Ramos (cell line): ENCODE data around the gene AHRR.
"Not testable (repeated sequence)": the region's sequence is repeated elsewhere in the genome, so short reads cannot be mapped to it uniquely, and the experiment has no call there.

ENCODE experiments used
- in situ Hi-C: fragments of 300-500 bp; cut with MboI; formaldehyde crosslinking; loops from one replicate; pipeline ENCODE4 v1.14.3; 2022; ENCODE audit warnings: low sequenced_read_pairs; ENCODE audit not compliant: unreplicated experiment

The AHRR gene

GRCh38 chr5:321230-321725 lies at the start of gene AHRR:
AHRR (plus strand) TSS chr5:321714; CDS start chr5:343903, 22,189 bp downstream.
- in situ Hi-C loops, result no loop called here

- in situ Hi-C loops, result not testable (repeated sequence)
Observed at GRCh38 chr5:271828-272167, 49.7 kb upstream of the AHRR start.

- in situ Hi-C loops, result not testable (repeated sequence)
Observed at GRCh38 chr5:273091-273490, 48.4 kb upstream of the AHRR start.

DNA sequence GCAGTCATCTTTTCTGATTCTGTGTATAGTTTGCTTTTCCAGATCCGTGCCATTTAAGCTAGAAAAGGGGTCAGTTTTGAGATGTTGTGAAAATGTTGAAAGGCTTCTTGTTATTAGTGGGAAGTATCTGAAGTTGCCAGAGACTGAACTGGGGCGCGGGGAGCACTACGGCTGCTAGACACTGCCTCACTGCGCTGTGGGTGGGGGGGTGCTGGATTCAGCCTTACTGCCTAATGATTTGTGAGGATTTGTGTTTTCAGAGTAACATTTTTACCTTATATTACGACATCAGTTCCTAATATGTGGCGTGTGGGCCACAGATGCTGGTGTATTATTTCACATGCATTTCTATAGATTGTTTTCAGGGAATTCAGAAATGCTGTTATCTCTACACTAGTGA lies 48.0 kb upstream of the AHRR start:
- in situ Hi-C loops, result not testable (repeated sequence)

DNA sequence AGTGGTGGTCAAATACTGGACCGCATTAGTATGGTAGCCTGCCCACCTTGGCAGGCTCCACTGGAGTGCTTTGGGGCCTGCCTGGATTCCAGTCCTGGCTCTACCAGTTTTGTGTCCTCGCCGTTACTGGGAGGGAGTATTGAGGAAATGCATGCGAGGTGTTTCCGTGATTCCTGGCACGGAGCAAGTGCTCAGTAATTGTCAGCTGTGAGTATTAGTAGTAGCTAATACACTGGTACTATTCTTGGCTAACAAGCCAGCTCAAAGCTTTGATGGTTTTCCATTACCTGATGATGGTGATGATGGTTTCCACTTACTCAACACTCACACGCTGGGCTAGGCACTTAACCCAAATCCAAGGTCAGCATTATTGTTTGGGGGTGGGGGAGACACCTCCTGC lies 47.2 kb upstream of the AHRR start:
- in situ Hi-C loops, result not testable (repeated sequence)

GRCh38 chr5:278646-279045 lies 42.9 kb upstream of the AHRR start:
- in situ Hi-C loops, result no loop called here

DNA sequence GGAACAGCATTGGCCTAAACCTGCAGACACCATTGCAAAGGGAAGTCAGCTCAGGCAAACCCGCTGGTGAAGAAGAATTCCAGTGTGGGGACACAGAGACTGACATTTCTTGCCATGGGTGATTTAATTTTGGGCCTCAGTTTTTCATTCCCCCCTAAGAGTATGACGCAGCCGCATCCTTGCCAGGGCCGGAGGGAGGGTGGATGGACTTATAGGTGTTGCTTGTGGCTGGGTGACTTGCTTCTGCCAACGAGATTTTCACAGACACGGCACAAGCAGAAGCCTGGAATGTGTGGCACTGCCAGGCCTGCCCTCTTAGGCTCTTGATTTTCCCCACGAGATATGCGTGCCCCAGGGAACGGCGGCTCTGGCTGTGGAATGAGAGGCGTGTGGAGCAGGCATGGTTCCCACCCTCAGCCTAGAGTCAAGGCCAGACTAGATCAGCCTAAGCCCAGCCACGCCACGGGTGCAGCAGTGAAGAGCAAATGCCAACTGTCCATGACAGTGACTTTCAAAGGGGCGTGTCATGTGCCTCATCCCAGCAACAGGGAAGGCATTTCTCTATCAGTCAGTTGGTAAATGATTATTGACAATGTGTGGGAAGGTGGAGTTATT lies 42.4 kb upstream of the AHRR start:
- in situ Hi-C loops, result not testable (repeated sequence)

DNA sequence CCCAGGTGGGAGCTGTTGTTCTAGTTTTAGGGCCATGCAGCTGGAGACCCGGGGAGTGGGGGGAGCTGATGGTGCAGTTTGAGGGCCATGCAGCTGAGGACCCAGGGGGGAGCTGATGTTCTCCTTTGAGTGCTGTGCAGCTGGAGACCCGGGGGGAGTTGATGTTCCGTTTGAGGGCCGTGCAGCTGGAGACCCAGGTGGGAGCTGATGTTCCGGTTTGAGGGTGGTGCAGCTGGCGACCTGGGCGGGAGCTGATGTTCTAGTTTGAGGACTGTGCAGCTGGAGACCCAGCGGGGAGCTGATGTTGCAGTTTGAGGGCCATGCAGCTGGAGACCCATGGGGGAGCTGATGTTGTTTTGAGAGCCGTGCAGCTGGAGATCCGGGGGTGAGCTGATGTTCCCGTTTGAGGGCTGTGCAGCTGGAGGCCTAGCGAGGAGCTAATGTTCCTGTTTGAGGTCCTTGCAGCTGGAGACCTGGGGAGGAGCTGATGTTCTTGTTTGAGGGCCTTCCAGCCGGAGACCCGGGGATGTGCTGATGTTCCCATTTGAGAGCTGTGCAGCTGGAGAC lies 35.4 kb upstream of the AHRR start:
- in situ Hi-C loops, result no loop called here

GRCh38 chr5:290200-290599 lies 31.3 kb upstream of the AHRR start:
- in situ Hi-C loops, result not testable (repeated sequence)

GRCh38 chr5:291345-291744 lies 30.2 kb upstream of the AHRR start:
- in situ Hi-C loops, result not testable (repeated sequence)

DNA sequence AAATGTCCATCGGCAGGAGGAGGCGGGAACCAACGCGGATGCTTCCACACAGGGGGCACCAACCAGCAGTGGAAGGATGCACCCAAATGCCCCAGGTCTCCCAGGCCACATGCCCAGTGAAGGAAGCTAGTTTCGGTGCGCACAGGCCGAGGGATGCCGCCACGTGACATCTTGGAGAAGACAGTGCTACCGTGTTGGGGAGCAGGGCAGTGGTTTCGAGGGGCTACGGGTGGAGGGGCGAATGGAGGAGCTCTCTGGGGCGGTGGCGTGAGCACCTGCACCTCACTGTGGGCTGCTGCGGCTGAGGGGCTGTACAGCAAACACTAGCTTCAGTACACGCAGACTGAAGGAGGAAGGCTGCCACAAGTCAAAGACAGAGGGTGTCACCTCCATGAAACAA lies 26.7 kb upstream of the AHRR start:
- in situ Hi-C loops, result not testable (repeated sequence)

DNA sequence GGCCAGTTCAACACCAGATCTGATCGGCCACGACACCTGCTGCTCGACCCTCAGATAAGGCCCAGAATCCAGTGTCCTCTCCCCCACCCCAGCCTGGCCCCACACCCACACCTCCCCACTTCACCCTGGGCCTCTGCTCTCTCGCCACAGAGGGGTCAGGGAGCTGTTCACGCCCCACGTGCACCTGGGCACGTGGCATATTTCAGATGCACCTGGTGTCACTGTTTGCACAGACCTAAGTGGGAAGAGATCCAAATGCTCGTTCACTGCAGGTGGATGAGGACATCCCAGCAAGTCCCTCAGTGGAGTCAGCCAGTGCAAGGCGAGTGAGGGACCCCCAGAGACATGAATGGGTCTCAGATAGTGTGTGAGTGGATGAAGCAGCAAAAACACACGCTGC lies 25.3 kb upstream of the AHRR start:
- in situ Hi-C loops, result not testable (repeated sequence)

DNA sequence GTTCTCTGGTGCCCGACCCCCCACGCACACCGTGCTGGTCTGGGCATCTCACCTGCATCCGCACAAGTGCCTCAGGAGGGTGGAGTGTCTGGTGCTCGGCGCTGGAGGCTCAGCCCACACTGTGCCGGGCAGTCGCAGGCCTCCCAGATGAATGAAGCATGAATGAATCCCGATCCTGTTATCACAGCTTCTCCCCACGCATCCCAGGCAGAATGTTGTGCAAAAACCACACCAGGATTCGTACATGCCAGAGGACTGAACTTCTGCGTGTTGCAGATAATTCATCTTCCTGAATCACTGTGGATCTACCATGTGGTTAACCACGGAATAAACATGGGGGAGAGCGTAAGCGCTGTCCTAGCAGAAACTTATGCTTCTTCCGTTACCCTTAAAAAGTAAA lies 24.6 kb upstream of the AHRR start:
- in situ Hi-C loops, result not testable (repeated sequence)

- in situ Hi-C loops, result not testable (repeated sequence)
Observed at GRCh38 chr5:297448-297847, 24.1 kb upstream of the AHRR start.

DNA sequence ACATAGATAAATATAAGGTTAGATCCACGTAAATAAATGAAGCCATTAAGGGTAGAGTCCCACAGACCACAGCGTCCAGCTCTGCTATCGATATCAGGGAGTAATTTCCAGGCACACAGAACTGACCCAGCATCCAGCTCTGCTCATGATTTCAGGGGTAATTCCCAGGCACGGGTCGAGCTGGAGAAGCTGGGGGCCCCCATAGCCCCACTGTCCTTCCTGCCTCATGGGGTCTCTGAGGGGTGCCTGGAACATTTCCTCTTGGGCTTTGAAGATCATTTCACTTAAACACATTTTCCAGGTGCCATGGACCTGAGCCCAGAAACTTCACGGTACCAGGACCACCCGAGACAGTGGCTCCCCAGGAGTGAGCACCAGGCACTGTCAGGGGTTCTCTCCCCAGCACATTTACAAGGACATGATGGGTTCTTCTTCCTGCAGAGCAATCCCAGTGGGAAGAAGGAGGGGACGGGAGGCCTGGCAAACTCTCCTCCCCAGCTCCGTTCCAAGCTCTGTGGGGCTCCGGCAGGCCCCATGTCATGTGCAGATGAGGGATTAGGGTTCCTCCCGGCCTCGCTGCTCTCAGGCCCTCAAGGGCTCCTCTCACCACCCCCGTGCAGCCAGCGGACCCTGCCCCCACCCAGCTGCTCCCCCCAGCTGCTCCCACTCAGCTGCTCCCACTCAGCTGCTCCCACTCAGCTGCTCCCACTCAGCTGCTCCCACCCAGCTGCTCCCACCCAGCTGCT lies 23.4 kb upstream of the AHRR start:
- in situ Hi-C loops, result not testable (repeated sequence)

GRCh38 chr5:298737-299125 lies 22.8 kb upstream of the AHRR start:
- in situ Hi-C loops, result no loop called here

GRCh38 chr5:299921-300320 lies 21.6 kb upstream of the AHRR start:
- in situ Hi-C loops, result not testable (repeated sequence)

- in situ Hi-C loops, result not testable (repeated sequence)
Observed at GRCh38 chr5:300691-301435, 20.7 kb upstream of the AHRR start.

DNA sequence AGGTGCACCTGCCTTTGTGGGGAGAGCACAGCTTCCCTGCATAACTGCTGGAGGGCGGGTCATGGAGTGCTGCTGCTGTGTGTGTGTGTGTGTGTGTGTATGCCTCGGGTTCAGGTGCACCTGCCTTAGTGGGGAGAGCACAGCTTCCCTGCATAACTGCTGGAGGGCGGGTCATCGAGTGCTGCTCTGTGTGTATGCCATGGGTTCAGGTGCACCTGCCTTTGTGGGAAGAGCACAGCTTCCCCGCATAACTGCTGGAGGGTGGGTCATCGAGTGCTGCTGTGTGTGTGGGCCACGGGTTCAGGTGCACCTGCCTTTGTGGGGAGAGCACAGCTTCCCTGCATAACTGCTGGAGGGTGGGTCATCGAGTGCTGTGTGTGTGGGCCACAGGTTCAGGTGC lies 19.1 kb upstream of the AHRR start:
- in situ Hi-C loops, result not testable (repeated sequence)

- in situ Hi-C loops, result no loop called here
Observed at GRCh38 chr5:302966-303365, 18.5 kb upstream of the AHRR start.

DNA sequence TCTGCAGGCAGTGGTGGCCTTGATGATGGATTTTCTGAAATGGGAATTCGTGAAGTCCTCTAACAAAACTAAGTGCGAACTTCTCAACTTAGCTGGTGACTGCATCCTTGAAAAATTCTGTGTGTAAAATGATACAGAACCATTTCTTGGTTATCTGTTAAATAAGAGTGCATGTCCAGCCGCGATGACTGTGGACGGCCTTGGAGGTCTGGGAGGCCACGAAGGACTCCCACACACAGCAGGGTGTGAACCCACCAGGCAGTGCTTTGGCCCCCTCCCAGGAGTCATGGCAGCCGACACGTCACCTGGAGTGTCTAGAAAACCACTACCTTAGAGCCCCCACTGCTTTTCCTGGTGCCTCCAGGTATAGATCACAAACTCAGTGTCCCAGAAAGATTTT lies 17.8 kb upstream of the AHRR start:
- in situ Hi-C loops, result not testable (repeated sequence)
